Astrocyte (in vitro differentiated cells and primary cell): ENCODE measurements around the gene SF3A2.

Source experiments
- EZH2 ChIP-seq: IDR thresholded peaks from 2 replicates; pipeline ENCODE4 v1.6.1; 2012; ENCODE audit warnings: mild to moderate bottlenecking, low read length, inconsistent platforms; ENCODE audit not compliant: insufficient read depth
- TF ChIP-seq, protein P1 (sequence below): IDR thresholded peaks from 2 replicates; pipeline ENCODE4 v1.5.1; 2011; ENCODE audit warnings: low read depth, mild to moderate bottlenecking, inconsistent platforms, low read length, moderate library complexity; ENCODE audit not compliant: insufficient read depth

- TF ChIP-seq, protein P1, sequence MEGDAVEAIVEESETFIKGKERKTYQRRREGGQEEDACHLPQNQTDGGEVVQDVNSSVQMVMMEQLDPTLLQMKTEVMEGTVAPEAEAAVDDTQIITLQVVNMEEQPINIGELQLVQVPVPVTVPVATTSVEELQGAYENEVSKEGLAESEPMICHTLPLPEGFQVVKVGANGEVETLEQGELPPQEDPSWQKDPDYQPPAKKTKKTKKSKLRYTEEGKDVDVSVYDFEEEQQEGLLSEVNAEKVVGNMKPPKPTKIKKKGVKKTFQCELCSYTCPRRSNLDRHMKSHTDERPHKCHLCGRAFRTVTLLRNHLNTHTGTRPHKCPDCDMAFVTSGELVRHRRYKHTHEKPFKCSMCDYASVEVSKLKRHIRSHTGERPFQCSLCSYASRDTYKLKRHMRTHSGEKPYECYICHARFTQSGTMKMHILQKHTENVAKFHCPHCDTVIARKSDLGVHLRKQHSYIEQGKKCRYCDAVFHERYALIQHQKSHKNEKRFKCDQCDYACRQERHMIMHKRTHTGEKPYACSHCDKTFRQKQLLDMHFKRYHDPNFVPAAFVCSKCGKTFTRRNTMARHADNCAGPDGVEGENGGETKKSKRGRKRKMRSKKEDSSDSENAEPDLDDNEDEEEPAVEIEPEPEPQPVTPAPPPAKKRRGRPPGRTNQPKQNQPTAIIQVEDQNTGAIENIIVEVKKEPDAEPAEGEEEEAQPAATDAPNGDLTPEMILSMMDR = no peak
- no peak for TF ChIP-seq EZH2
Measured at GRCh38 chr19:2213799-2214198, 22.8 kb upstream of the SF3A2 start.
